GM12878 (cell line): Measurements from ENCODE around the gene ZBTB16. TPM values are rescaled to one million over a fixed set of nuclear protein-coding genes. Genes with fewer than 3 reads are reported as not detected.

ENCODE experiments used
- ATAC-seq: fragments of 200-7000 bp; cut with Tn5 transposase; 3 replicates; pipeline ENCODE4 v1.9.1; 2020; ENCODE audit warnings: mild to moderate bottlenecking, moderate library complexity
- BruUV-seq: library from RNA; stranded (reverse); fragments of 400-500 nt; replicated peaks from 2 replicates; lab custom pipeline; 2021; lab: Mats Ljungman, UMichigan
- CTCF ChIA-PET: fragments of 300-600 bp; sonication (Branson Sonifier 250); formaldehyde crosslinking; extraction: SDS; loops from one replicate; lab custom pipeline; 2021; ENCODE audit warnings: inconsistent platforms; lab: Yijun Ruan, JAX
- POLR2A ChIA-PET: fragments of 350-600 bp; formaldehyde crosslinking; extraction: SDS; loops from one replicate; lab custom pipeline; 2021; ENCODE audit warnings: inconsistent platforms; lab: Charles Lee
- RAD21 ChIA-PET: fragments of 300-600 bp; sonication (Branson Sonifier 250); formaldehyde crosslinking; loops from one replicate; lab custom pipeline; 2023; ENCODE audit warnings: antibody characterized with exemption; ENCODE audit not compliant: unreplicated experiment; lab: Charles Lee
- SMC1A ChIA-PET: fragments of 300-600 bp; sonication (Branson Sonifier 250); formaldehyde crosslinking; loops from one replicate; lab custom pipeline; 2023; ENCODE audit not compliant: unreplicated experiment, uncharacterized antibody; lab: Charles Lee
- DNase-seq: peaks from one replicate; pipeline ENCODE4 v3.0.0-alpha.2; 2011; ENCODE audit warnings: low read depth, low spot score
- FAIRE-seq: peaks from 3 replicates; lab custom pipeline; 2011; peaks lifted over from hg19 to GRCh38; lab: Jason Lieb, UNC
- H2AFZ ChIP-seq: 2 replicates; pipeline ENCODE4 v1.6.0; 2011; ENCODE audit warnings: low read depth, low read length, control low read depth; ENCODE audit not compliant: control insufficient read depth
- H3K27ac ChIP-seq: 2 replicates; pipeline ENCODE4 v1.5.1; 2011; ENCODE audit warnings: control low read depth; ENCODE audit not compliant: control insufficient read depth, insufficient read depth
- H3K27me3 ChIP-seq, 2 experiments: replicated peaks in 1 of 2; 2 replicates each; pipeline versions ENCODE4 v1.6.0 to v1.6.1; 2011; ENCODE audit warnings: low read length in 1 of 2; ENCODE audit not compliant: control insufficient read depth in 2 of 2, insufficient read depth in 2 of 2
- H3K36me3 ChIP-seq, 2 experiments: 2 replicates each; pipeline ENCODE4 v1.5.1; 2011; ENCODE audit warnings: low read length in 1 of 2; ENCODE audit not compliant: control insufficient read depth in 2 of 2, insufficient read depth in 2 of 2
- H3K4me1 ChIP-seq: 2 replicates; pipeline ENCODE4 v1.6.1; 2011; ENCODE audit warnings: mild to moderate bottlenecking, low read length, moderate library complexity, mixed read lengths; ENCODE audit not compliant: control insufficient read depth, insufficient read depth
- H3K4me2 ChIP-seq: 2 replicates; pipeline ENCODE4 v1.6.0; 2011; ENCODE audit warnings: control low read depth; ENCODE audit not compliant: control insufficient read depth, insufficient read depth
- H3K4me3 ChIP-seq: fragments of 200-600 bp; sonication (generic); 2 replicates; pipeline ENCODE4 v1.5.1; 2016
- H3K79me2 ChIP-seq: 2 replicates; pipeline ENCODE4 v1.6.0; 2011; ENCODE audit warnings: low read length; ENCODE audit not compliant: control insufficient read depth, insufficient read depth
- H3K9ac ChIP-seq: 2 replicates; pipeline ENCODE4 v1.8.0; 2011; ENCODE audit warnings: low read length, control low read depth, mixed read lengths; ENCODE audit not compliant: control insufficient read depth, insufficient read depth
- H3K9me3 ChIP-seq: replicated peaks from 3 replicates; pipeline ENCODE4 v1.5.1; 2011; ENCODE audit warnings: mild to moderate bottlenecking, low read length; ENCODE audit not compliant: control insufficient read depth, insufficient read depth
- H4K20me1 ChIP-seq: 2 replicates; pipeline ENCODE4 v1.6.0; 2011; ENCODE audit not compliant: control insufficient read depth, insufficient read depth
- CHD1 ChIP-seq: IDR thresholded peaks from 2 replicates; pipeline ENCODE4 v1.6.1; 2012; ENCODE audit warnings: low read depth, low read length, improper control_type of control experiment
- DPF2 ChIP-seq: fragments of 450-650 bp; IDR thresholded peaks from 2 replicates; pipeline ENCODE4 v1.6.1; 2017; ENCODE audit warnings: mild to moderate bottlenecking
- EED ChIP-seq: sonication (generic); IDR thresholded peaks from 2 replicates; pipeline ENCODE4 v1.6.1; 2016; ENCODE audit warnings: antibody characterized with exemption, low read depth
- HDAC2 ChIP-seq: fragments of 200-600 bp; sonication (generic); IDR thresholded peaks from 2 replicates; pipeline ENCODE4 v1.6.1; 2017
- HDGF ChIP-seq: fragments of 450-650 bp; IDR thresholded peaks from 2 replicates; pipeline ENCODE4 v1.6.1; 2016; ENCODE audit warnings: antibody characterized with exemption
- MEF2A ChIP-seq: IDR thresholded peaks from 2 replicates; pipeline ENCODE4 v1.6.1; 2011; ENCODE audit warnings: low read depth, mild to moderate bottlenecking, low read length, moderate library complexity; ENCODE audit not compliant: insufficient read depth
- MYB ChIP-seq: fragments of 150-350 bp; IDR thresholded peaks from 2 replicates; pipeline ENCODE4 v1.6.1; 2014; ENCODE audit warnings: mild to moderate bottlenecking, low read depth, low read length, borderline replicate concordance
- NFYA ChIP-seq: IDR thresholded peaks from 2 replicates; pipeline ENCODE4 v1.6.1; 2011; ENCODE audit warnings: low read depth, mild to moderate bottlenecking, low read length, improper control_type of control experiment, borderline replicate concordance
- RAD21 ChIP-seq: IDR thresholded peaks from 2 replicates; pipeline ENCODE4 v1.6.1; 2011; ENCODE audit warnings: mild to moderate bottlenecking, low read depth, low read length, moderate library complexity; ENCODE audit not compliant: insufficient read depth
- RCOR1 ChIP-seq: conservative IDR thresholded peaks from 2 replicates; pipeline ENCODE4 v1.6.1; 2012; ENCODE audit warnings: low read depth, low read length, improper control_type of control experiment
- SUZ12 ChIP-seq: fragments of 200-600 bp; sonication (generic); IDR thresholded peaks from one replicate; pipeline ENCODE4 v1.6.1; 2018; ENCODE audit warnings: antibody characterized with exemption, mild to moderate bottlenecking; ENCODE audit not compliant: unreplicated experiment
- TCF12 ChIP-seq: IDR thresholded peaks from 2 replicates; pipeline ENCODE4 v1.6.1; 2011; ENCODE audit warnings: low read depth, mild to moderate bottlenecking, low read length
- ZNF384 ChIP-seq: IDR thresholded peaks from 2 replicates; pipeline ENCODE4 v1.6.1; 2012; ENCODE audit warnings: low read depth, mild to moderate bottlenecking, low read length, improper control_type of control experiment, borderline replicate concordance
- WGBS: methylation state at CpG from one replicate; pipeline ENCODE4 v1.1.6; 2016; ENCODE audit warnings: low lambda C conversion rate; ENCODE audit not compliant: insufficient replicate concordance, insufficient coverage; ENCODE audit errors: missing lambda C conversion rate; 5-methylcytosine and 5-hydroxymethylcytosine counted together
- in situ Hi-C: fragments of 300-500 bp; cut with MboI; formaldehyde crosslinking; loops from 9 replicates; pipeline ENCODE4 v1.14.3; 2018; ENCODE audit warnings: mixed read lengths
- intact Hi-C: fragments of 100-400 bp; cut with micrococcal nuclease; formaldehyde crosslinking; loops from one replicate; pipeline ENCODE4 v1.14.2; 2022; ENCODE audit not compliant: unreplicated experiment
- polyA plus RNA-seq, 11 experiments: library from polyadenylated mRNA; depleted of rRNA in 4 of 11; unstranded in 6 of 11; stranded (reverse) in 5 of 11; fragments of >200 nt; fragmentation: Nextera tagmentation in 4 of 11; fragmentation: Illumina TruSeq in 1 of 11; extraction: Ambion mirVana in 4 of 11; extraction: Trizol in 1 of 11; gene quantifications; 1 replicate in 1 of 11; 2 replicates in 10 of 11; pipeline versions ENCODE4 v1.2.1 to v1.2.3, GENCODE V29; 2011 to 2016; ENCODE audit warnings: inconsistent platforms in 2 of 11, missing spikeins in 2 of 11, low read depth in 1 of 11
- total RNA-seq, 4 experiments: library from RNA; depleted of rRNA in 3 of 4; stranded (reverse); fragments of >200 nt in 3 of 4; fragmentation: Illumina TruSeq in 1 of 4; extraction: Trizol in 1 of 4; gene quantifications; 2 replicates each; pipeline versions ENCODE4 v1.2.1 to v1.2.3, GENCODE V29; 2013 to 2021
- TF ChIP-seq, protein P1 (sequence below): fragments of 450-650 bp; formaldehyde crosslinking; IDR thresholded peaks from 2 replicates; pipeline ENCODE4 v1.4.0; 2020; ENCODE audit warnings: mild to moderate bottlenecking, moderate library complexity
- TF ChIP-seq, protein P2 (sequence below): fragments of 450-650 bp; formaldehyde crosslinking; IDR thresholded peaks from 2 replicates; pipeline ENCODE4 v1.4.0; 2022; ENCODE audit warnings: mild to moderate bottlenecking, moderate library complexity
- TF ChIP-seq, protein P3 (sequence below): fragments of 450-650 bp; IDR thresholded peaks from 2 replicates; pipeline ENCODE4 v1.6.1; 2017; ENCODE audit warnings: low read depth, mild to moderate bottlenecking, moderate library complexity

Gene ZBTB16
- total and polyA plus RNA-seq, 10 of the 15 experiments (the other 5 are each of a cell fraction or from before 2014, with no cell fraction given) = 0.38 TPM; not detected in 9

DNA sequence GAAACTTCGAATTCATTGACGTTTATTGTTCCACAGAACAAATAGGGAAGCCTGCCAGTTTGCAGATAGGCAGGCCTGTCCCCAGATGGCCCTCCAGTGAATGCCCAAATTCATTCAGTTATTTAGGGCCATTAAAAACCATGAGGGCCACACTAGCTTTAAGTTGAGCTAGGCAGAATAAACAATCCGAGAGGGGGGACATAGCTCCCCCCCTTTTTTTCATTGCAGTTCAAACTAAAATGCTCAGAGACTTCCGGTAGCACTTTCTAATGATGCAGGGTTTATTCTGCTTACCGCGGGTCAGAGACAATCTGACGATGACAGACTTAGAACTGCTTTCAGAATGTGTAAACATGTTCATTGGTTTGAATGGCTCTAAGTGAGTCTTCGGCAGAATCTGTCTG, 72.0 kb downstream of the ZBTB16 start:
- Histone ChIP-seq H4K20me1 (no peaks in the 10 kb centered on the region), H3K4me1 (no peaks in the 10 kb centered on the region), H3K36me3 (no peaks in the 10 kb centered on the region), H3K27me3 (no peaks in the 10 kb centered on the region; a peak in 2 of 4 replicates), H3K27ac (no peak overlapping the region), H3K79me2 (no peaks in the 10 kb centered on the region), H3K4me3 (no peak overlapping the region), H3K9ac (no peak overlapping the region), H2AFZ (no peak overlapping the region), H3K4me2 (no peak overlapping the region), H3K9me3 (no peaks in the 10 kb centered on the region)
- in situ Hi-C loops = no loop called here
- whole genome bisulfite sequencing = 2% methylated on average over 8 of the region's 8 CpGs
- BruUV-seq = no TSS peak
- RAD21 ChIA-PET = no interaction called here
- SMC1A ChIA-PET = no interaction called here
- FAIRE-seq (no peak), ATAC-seq (no peak), DNase-seq (no peak)
- CTCF ChIA-PET = no interaction called here
- POLR2A ChIA-PET = no interaction called here
- intact Hi-C loops = no loop called here
- TF ChIP-seq, protein P1, sequence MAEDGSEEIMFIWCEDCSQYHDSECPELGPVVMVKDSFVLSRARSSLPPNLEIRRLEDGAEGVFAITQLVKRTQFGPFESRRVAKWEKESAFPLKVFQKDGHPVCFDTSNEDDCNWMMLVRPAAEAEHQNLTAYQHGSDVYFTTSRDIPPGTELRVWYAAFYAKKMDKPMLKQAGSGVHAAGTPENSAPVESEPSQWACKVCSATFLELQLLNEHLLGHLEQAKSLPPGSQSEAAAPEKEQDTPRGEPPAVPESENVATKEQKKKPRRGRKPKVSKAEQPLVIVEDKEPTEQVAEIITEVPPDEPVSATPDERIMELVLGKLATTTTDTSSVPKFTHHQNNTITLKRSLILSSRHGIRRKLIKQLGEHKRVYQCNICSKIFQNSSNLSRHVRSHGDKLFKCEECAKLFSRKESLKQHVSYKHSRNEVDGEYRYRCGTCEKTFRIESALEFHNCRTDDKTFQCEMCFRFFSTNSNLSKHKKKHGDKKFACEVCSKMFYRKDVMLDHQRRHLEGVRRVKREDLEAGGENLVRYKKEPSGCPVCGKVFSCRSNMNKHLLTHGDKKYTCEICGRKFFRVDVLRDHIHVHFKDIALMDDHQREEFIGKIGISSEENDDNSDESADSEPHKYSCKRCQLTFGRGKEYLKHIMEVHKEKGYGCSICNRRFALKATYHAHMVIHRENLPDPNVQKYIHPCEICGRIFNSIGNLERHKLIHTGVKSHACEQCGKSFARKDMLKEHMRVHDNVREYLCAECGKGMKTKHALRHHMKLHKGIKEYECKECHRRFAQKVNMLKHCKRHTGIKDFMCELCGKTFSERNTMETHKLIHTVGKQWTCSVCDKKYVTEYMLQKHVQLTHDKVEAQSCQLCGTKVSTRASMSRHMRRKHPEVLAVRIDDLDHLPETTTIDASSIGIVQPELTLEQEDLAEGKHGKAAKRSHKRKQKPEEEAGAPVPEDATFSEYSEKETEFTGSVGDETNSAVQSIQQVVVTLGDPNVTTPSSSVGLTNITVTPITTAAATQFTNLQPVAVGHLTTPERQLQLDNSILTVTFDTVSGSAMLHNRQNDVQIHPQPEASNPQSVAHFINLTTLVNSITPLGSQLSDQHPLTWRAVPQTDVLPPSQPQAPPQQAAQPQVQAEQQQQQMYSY = no peak
- TF ChIP-seq HDGF = no peak
- TF ChIP-seq RCOR1 = no peak
- TF ChIP-seq RAD21 = no peak
- TF ChIP-seq, protein P2, sequence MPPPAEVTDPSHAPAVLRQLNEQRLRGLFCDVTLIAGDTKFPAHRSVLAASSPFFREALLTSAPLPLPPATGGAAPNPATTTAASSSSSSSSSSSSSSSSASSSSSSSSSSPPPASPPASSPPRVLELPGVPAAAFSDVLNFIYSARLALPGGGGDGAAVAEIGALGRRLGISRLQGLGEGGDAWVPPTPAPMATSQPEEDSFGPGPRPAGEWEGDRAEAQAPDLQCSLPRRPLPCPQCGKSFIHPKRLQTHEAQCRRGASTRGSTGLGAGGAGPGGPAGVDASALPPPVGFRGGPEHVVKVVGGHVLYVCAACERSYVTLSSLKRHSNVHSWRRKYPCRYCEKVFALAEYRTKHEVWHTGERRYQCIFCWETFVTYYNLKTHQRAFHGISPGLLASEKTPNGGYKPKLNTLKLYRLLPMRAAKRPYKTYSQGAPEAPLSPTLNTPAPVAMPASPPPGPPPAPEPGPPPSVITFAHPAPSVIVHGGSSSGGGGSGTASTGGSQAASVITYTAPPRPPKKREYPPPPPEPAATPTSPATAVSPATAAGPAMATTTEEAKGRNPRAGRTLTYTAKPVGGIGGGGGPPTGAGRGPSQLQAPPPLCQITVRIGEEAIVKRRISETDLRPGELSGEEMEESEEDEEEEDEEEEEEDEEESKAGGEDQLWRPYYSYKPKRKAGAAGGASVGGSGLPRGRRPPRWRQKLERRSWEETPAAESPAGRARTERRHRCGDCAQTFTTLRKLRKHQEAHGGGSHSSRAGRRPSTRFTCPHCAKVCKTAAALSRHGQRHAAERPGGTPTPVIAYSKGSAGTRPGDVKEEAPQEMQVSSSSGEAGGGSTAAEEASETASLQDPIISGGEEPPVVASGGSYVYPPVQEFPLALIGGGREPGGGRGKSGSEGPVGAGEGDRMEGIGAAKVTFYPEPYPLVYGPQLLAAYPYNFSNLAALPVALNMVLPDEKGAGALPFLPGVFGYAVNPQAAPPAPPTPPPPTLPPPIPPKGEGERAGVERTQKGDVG = no peak
- TF ChIP-seq CHD1 = no peak
- no peak for TF ChIP-seq HDAC2
- no peak for TF ChIP-seq ZNF384
- TF ChIP-seq MYB = no peak
- TF ChIP-seq DPF2 = no peak
- no peak for TF ChIP-seq NFYA
- TF ChIP-seq, protein P3, sequence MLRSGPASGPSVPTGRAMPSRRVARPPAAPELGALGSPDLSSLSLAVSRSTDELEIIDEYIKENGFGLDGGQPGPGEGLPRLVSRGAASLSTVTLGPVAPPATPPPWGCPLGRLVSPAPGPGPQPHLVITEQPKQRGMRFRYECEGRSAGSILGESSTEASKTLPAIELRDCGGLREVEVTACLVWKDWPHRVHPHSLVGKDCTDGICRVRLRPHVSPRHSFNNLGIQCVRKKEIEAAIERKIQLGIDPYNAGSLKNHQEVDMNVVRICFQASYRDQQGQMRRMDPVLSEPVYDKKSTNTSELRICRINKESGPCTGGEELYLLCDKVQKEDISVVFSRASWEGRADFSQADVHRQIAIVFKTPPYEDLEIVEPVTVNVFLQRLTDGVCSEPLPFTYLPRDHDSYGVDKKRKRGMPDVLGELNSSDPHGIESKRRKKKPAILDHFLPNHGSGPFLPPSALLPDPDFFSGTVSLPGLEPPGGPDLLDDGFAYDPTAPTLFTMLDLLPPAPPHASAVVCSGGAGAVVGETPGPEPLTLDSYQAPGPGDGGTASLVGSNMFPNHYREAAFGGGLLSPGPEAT = no peak
- no peak for TF ChIP-seq SUZ12
- no peak for TF ChIP-seq TCF12
- no peak for TF ChIP-seq EED
- no peak for TF ChIP-seq MEF2A
